ENCODE results near the gene CCL22.

The CCL22 gene

DNA sequence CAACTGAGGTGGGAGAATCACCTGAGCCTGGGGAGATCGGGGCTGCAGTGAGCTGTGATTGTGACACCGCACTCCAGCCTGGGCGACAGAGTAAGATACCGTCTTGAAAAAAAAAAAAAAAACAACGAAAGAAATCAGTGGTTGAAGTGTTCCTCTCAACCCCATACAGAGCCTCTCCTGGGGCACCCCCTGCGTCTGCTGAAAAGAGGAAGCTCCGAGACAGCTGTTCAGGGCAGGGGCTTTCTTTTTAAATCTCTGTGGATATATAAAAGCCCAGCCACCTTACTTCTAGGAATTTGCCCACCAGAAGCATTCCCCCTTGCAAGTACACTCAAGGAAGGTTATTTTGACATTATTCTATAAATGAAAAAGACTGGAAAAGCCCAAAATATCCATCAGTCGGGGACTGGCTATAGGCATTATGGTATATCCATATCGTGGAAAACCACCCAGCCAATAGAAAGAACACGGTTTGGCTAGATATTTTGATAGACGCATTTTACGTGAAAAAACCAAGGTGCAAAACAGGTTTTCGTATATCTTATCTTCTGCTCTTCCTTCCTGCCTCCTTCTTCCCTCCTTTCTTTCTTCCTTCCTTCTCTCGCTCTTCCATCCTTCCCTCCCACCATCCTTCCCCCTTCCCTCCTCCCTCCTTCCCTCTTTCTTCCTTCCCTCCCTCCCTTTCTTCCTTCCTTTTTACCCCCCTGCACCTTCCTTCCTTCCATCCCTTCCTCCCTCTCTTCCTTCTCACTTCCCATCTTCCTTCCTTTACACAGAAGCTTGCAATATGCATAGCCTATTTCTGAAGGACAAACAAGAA lies 9.2 kb upstream of the CCL22 start:
- ChIA-PET CTCF (no interaction called here), POLR2A (no interaction called here)
- TF ChIP-seq, protein P1, sequence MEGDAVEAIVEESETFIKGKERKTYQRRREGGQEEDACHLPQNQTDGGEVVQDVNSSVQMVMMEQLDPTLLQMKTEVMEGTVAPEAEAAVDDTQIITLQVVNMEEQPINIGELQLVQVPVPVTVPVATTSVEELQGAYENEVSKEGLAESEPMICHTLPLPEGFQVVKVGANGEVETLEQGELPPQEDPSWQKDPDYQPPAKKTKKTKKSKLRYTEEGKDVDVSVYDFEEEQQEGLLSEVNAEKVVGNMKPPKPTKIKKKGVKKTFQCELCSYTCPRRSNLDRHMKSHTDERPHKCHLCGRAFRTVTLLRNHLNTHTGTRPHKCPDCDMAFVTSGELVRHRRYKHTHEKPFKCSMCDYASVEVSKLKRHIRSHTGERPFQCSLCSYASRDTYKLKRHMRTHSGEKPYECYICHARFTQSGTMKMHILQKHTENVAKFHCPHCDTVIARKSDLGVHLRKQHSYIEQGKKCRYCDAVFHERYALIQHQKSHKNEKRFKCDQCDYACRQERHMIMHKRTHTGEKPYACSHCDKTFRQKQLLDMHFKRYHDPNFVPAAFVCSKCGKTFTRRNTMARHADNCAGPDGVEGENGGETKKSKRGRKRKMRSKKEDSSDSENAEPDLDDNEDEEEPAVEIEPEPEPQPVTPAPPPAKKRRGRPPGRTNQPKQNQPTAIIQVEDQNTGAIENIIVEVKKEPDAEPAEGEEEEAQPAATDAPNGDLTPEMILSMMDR (IDR thresholded peaks at IDR 0.05; ENCODE audit: insufficient read depth, low read length, missing control alignments), result no peak
- no peak for DNase-seq (ENCODE audit: low read depth, low spot score)
- H3K4me3 ChIP-seq (ENCODE audit: low read depth, low read length), result no peak overlapping the region

DNA sequence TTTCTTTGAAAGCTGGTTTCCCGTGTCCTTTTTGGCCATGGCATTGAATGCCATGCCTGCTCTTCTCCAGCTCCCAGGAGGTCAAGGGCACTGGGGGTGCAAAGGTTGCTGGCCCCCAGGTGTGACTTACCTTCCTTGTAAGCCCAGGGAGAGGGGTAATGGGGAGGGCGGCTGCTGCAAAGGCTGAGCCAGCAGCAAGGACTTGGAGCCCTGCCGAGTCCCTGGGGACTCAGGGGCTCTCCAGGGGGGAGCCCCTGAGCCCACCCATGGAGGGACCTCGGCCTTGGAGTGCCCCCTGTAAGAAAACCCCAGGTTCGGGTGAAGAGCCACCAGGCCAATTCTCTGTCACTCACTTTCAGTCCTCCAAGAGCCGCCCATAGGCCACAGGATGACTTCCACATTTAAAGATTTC lies 5.9 kb upstream of the CCL22 start:
- TF ChIP-seq, protein P1 (IDR thresholded peaks at IDR 0.05; ENCODE audit: insufficient read depth, low read length, missing control alignments), result no peak
- no peak overlapping the region for H3K4me3 ChIP-seq (ENCODE audit: low read depth, low read length)
- ChIA-PET POLR2A (no interaction called here), CTCF (interaction anchor here (1.1 to 1.2 kb wide), 2 partner anchors 69 to 110 kb away, joined by 3 read pairs; partner anchors contain the start of gene POLR2C)
- DNase-seq (ENCODE audit: low read depth, low spot score), result no peak

DNA sequence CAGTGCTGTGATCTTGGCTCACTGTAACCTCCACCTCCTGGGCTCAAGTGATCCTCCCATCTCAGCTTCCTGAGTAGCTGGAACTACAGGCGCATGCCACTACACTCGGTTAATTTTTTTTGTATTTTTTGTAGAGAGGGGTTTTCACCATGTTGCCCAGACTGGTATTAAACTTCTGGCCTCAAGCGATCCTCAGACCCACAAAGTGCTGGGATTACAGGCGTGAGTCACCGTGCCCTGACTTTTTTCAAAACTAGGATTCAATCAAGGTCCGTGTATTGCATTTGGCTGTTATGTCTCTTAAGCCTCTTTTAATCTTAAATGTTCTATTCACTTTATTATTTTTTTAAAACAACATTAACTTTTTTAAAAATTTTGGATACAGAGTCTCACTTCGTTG lies 4.3 kb upstream of the CCL22 start:
- TF ChIP-seq, protein P1 (IDR thresholded peaks at IDR 0.05; ENCODE audit: insufficient read depth, low read length, missing control alignments), result no peak
- CTCF ChIA-PET, result no interaction called here

DNA sequence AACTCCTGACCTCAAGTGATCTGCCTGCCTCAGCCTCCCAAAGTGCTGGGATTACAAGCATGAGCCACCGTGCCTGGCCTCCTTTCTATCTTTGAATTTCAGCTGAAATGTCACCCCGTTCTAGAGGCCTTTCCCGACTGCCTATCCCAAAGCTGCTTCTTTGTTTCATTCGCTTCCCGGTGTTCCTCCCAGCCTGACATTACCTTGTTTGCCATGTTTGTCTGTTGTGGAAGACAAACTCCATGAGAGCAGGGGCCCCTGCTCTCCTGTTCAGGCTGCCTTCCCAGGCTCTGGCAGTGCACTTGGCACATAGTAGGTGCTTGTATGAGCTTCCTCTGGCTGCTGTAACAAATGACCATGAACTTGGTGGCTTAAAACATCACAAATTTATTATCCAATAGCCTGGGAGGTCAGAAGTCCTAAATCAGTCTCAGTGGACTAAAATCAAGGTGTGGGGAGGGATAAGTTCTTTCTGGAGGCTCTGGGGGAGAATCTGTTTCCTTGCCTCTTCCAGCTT lies 2.6 kb upstream of the CCL22 start:
- DNase-seq (ENCODE audit: low read depth, low spot score), result no peak
- POLR2A ChIA-PET, result no interaction called here
- TF ChIP-seq, protein P1 (IDR thresholded peaks at IDR 0.05; ENCODE audit: insufficient read depth, low read length, missing control alignments), result no peak
- CTCF ChIA-PET, result interaction anchor here (0.9 kb wide), 1 partner anchor 62 kb away, joined by 3 read pairs; no protein-coding TSS in a partner anchor
- no peak overlapping the region for H3K4me3 ChIP-seq (ENCODE audit: low read depth, low read length)

More for the DNA sequence above, 4.3 kb upstream of the CCL22 start:
- POLR2A ChIA-PET, result no interaction called here
- no peak overlapping the region for H3K4me3 ChIP-seq (ENCODE audit: low read depth, low read length)
- no peak for DNase-seq (ENCODE audit: low read depth, low spot score)

DNA sequence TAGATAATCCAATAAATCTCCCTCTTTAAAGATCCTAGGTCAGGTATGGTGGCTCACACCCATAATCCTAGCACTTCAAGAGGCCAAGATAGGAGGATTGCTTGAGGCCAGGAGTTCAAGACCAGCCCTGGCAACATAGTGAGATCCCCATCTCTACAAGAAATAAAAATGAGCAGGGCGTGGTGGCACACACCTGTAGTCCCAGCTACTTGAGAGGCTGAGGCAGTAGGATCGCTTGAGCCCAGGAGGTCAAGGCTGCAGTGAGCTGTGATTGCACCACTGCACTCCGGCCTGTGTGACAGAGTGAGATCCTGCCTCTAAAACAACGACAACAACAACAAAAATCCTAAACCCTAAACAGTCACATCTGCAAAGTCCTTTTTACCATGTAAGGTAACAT lies 2.0 kb upstream of the CCL22 start:
- POLR2A ChIA-PET, result no interaction called here
- DNase-seq (ENCODE audit: low read depth, low spot score), result no peak
- CTCF ChIA-PET, result interaction anchor here (0.9 kb wide), 1 partner anchor 61 kb away, joined by 3 read pairs; no protein-coding TSS in a partner anchor
- H3K4me3 ChIP-seq (ENCODE audit: low read depth, low read length), result no peak overlapping the region
- TF ChIP-seq, protein P1 (IDR thresholded peaks at IDR 0.05; ENCODE audit: insufficient read depth, low read length, missing control alignments), result no peak

DNA sequence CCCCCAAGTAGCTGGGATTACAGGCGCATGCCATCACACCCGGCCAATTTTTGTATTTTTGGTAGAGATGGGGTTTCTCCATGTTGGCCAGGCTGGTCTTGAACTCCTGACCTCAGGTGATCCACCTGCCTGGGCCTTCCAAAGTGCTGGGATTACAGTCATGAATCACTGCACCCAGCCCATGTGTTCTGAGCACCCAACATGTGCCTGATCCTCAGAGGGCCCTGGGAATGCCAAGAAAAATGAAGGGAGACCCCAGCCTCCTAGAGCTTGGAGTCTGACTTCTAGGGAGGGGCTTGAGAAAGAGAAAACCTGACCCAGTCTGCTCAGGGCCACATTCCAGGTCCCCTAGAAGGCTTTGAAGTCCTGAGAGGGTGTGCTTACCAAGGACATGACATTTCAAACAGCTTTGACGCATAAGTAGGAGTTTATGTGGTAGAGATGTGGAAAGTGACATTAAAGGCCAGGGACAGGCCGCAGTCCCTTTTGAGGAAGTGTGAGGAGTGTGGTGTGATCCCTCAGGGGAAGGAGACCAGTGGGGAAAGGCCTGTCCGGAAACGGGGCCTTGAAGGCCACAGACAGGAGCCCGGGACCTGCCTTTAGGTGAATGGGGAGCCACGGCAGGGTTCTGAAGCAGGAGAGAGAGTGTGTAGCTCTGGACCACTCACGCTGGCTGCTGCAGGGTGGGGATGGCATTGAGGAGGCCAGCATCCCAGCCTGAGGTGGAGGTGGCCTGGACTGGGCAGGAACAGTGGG lies 1.1 kb upstream of the CCL22 start:
- CTCF ChIA-PET, result no interaction called here

More for the DNA sequence above, 1.1 kb upstream of the CCL22 start:
- no peak for DNase-seq (ENCODE audit: low read depth, low spot score)
- no peak overlapping the region for H3K4me3 ChIP-seq (ENCODE audit: low read depth, low read length)
- POLR2A ChIA-PET, result no interaction called here
- TF ChIP-seq, protein P1 (IDR thresholded peaks at IDR 0.05; ENCODE audit: insufficient read depth, low read length, missing control alignments), result no peak
